Keratinocyte (primary cell): ENCODE measurements around the gene SPP2.

Source experiments
- CTCF ChIP-seq, 3 experiments: IDR thresholded peaks in 1 of 3; conservative IDR thresholded peaks in 1 of 3; optimal IDR thresholded peaks in 1 of 3; 2 replicates in 2 of 3; 3 replicates in 1 of 3; pipeline versions ENCODE3 to v1.5.1; 2011; ENCODE audit warnings: low read length in 3 of 3, mild to moderate bottlenecking in 3 of 3, moderate library complexity in 2 of 3, control low read depth in 1 of 3, inconsistent platforms in 1 of 3; ENCODE audit not compliant: insufficient read depth in 2 of 3; ENCODE audit errors: extremely low read depth in 1 of 3
- EZH2 ChIP-seq: IDR thresholded peaks from one replicate; pipeline ENCODE4 v1.6.1; 2012; ENCODE audit warnings: inconsistent platforms, mild to moderate bottlenecking, low read length, moderate library complexity

- TF ChIP-seq CTCF (optimal IDR thresholded peaks at IDR 0.05 in 1 of 3, IDR thresholded peaks at IDR 0.05 in 1 of 3, conservative IDR thresholded peaks at IDR 0.05 in 1 of 3; ENCODE audit: extremely low read depth in 1 of 3, insufficient read depth in 2 of 3, low read length in 3 of 3) (no peak), EZH2 (no peak)
Measured at GRCh38 chr2:234022424-234022823, 28.1 kb upstream of the SPP2 start.
